ENCODE results near the gene IFT27.
"Not testable (repeated sequence)": the region's sequence is repeated elsewhere in the genome, so short reads cannot be mapped to it uniquely, and the experiment has no call there.

IFT27 gene

DNA sequence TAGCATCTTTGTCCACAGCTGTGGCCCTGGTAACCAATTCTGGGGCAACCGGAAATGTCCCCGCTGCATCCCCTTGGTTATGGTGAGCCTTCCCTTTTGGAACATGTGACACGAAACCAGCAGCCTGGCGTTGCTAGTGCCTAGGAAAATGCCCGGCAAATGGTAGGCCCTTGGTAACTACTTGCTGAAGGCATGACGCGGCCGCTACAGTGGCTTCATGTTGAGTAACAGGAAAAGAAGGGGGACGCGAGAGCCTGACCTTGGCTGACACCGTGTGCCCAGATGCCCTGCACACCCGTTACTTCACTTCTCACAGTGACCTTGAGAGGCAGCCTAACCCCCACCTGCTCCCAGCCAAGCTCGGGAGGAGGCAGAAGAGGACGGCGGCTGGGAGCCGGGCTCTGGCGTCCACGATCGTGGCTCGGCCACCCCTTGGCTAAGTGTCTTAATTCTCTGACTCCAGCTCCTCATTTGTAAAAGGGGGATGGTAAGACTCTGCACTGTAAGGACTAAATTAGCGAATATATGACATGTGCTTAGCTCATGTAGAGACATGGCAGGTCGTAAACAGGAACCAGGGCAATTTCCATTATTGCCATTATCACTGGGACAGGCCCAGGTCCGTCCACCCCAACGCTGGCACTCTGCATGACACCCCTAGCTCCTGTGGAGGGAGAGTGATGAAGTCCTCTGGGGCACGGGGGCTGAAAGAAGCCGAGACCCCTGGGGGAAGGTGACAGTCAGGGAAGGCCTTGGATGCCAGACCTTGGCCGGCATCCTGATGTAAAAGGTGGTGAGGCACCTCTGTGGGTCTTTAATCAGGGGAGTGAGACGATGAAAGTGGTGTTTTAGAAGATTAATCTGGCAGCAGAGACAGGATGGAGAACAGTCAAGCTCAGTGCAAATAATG lies 18.9 kb downstream of the IFT27 start:
- no CpG with 5 or more reads among the region's 28 CpGs for WGBS, 2 donors (ENCODE audit: extremely low coverage in 2 of 2, insufficient read length in 2 of 2, insufficient replicate concordance in 1 of 2)
- H4K8ac ChIP-seq (ENCODE audit: low read depth, low read length), result no peak overlapping the region

GRCh38 chr22:36756031-36756430 lies 19.9 kb downstream of the IFT27 start:
- Histone ChIP-seq H3K79me1 (ENCODE audit: low read depth, low read length) (peaks cover 2% of the 10 kb centered on the region), H2BK120ac (ENCODE audit: low read depth, low read length) (no peak overlapping the region)

More for the DNA sequence above, 18.9 kb downstream of the IFT27 start:
- DNase-seq (ENCODE audit: low spot score), result no peak
- Histone ChIP-seq H2AFZ (ENCODE audit: low read length) (no peak overlapping the region), H3K9ac (ENCODE audit: low read depth, low read length, poor library complexity) (no peak overlapping the region), H3K14ac (ENCODE audit: low read length) (no peak overlapping the region), H3K4ac (ENCODE audit: low read length) (no peak overlapping the region), H3K4me2 (ENCODE audit: insufficient read depth, low read length, poor library complexity, severe bottlenecking) (no peak overlapping the region), H3K36me3 (replicated peaks in 1 of 2; ENCODE audit: control insufficient read depth in 2 of 2, insufficient read depth in 2 of 2, low read length in 2 of 2) (peaks cover 4 to 16% of the 10 kb centered on the region in 2 donors), H2BK15ac (ENCODE audit: low read length) (no peak overlapping the region), H2BK12ac (ENCODE audit: low read length) (no peak overlapping the region), H3K9me3 (replicated peaks in 1 of 2; ENCODE audit: control insufficient read depth in 2 of 2, insufficient read depth in 1 of 2, low read depth in 1 of 2, low read length in 2 of 2) (no peaks in the 10 kb centered on the region), H2AK5ac (ENCODE audit: low read depth, low read length) (peak overlapping the region; percentile 13), H4K91ac (ENCODE audit: low read depth, low read length, poor library complexity) (no peak overlapping the region), H2BK120ac (ENCODE audit: low read depth, low read length) (no peak overlapping the region), H3K79me1 (ENCODE audit: low read depth, low read length) (peaks cover 2% of the 10 kb centered on the region), H3K27me3 (ENCODE audit: control insufficient read depth in 3 of 3, insufficient read depth in 3 of 3, low read depth in 1 of 3, low read length in 3 of 3) (peaks cover 0 to 23% (median 2%) of the 10 kb centered on the region in 3 experiments), H2BK5ac (ENCODE audit: low read length) (no peak overlapping the region), H3K18ac (ENCODE audit: low read length) (no peak overlapping the region), H3K4me1 (ENCODE audit: control insufficient read depth in 2 of 2, insufficient read depth in 1 of 2, low read depth in 1 of 2, low read length in 2 of 2) (no peaks in the 10 kb centered on the region), H3K27ac (replicated peaks; ENCODE audit: low read length) (no peak overlapping the region), H3K23ac (ENCODE audit: low read depth, low read length, poor library complexity) (peak overlapping the region; percentile 35), H3K4me3 (ENCODE audit: low read length in 2 of 2) (no peak overlapping the region)

GRCh38 chr22:36755316-36755715 lies 20.6 kb downstream of the IFT27 start:
- Histone ChIP-seq H3K4ac (ENCODE audit: low read length) (no peak overlapping the region), H3K4me1 (ENCODE audit: control insufficient read depth in 2 of 2, insufficient read depth in 1 of 2, low read depth in 1 of 2, low read length in 2 of 2) (no peaks in the 10 kb centered on the region), H3K79me1 (ENCODE audit: low read depth, low read length) (peaks cover 2% of the 10 kb centered on the region), H2AFZ (ENCODE audit: low read length) (no peak overlapping the region), H3K18ac (ENCODE audit: low read length) (no peak overlapping the region), H3K9me3 (replicated peaks in 1 of 2; ENCODE audit: control insufficient read depth in 2 of 2, insufficient read depth in 1 of 2, low read depth in 1 of 2, low read length in 2 of 2) (no peaks in the 10 kb centered on the region), H3K27ac (replicated peaks; ENCODE audit: low read length) (no peak overlapping the region), H2AK5ac (ENCODE audit: low read depth, low read length) (no peak overlapping the region), H3K36me3 (replicated peaks in 1 of 2; ENCODE audit: control insufficient read depth in 2 of 2, insufficient read depth in 2 of 2, low read length in 2 of 2) (peaks cover 0 to under 1% of the 10 kb centered on the region in 2 donors), H4K91ac (ENCODE audit: low read depth, low read length, poor library complexity) (no peak overlapping the region), H2BK120ac (ENCODE audit: low read depth, low read length) (no peak overlapping the region), H3K9ac (ENCODE audit: low read depth, low read length, poor library complexity) (no peak overlapping the region), H3K23ac (ENCODE audit: low read depth, low read length, poor library complexity) (no peak overlapping the region), H2BK15ac (ENCODE audit: low read length) (no peak overlapping the region), H2BK12ac (ENCODE audit: low read length) (no peak overlapping the region), H4K8ac (ENCODE audit: low read depth, low read length) (no peak overlapping the region), H3K4me3 (ENCODE audit: low read length in 2 of 2) (no peak overlapping the region), H3K14ac (ENCODE audit: low read length) (no peak overlapping the region), H3K27me3 (ENCODE audit: control insufficient read depth in 3 of 3, insufficient read depth in 3 of 3, low read depth in 1 of 3, low read length in 3 of 3) (peaks cover 0 to 23% (median 2%) of the 10 kb centered on the region in 3 experiments), H2BK5ac (ENCODE audit: low read length) (no peak overlapping the region), H3K4me2 (ENCODE audit: insufficient read depth, low read length, poor library complexity, severe bottlenecking) (no peak overlapping the region)
- no peak for DNase-seq (ENCODE audit: low spot score)
- WGBS, 2 donors (ENCODE audit: extremely low coverage in 2 of 2, insufficient read length in 2 of 2, insufficient replicate concordance in 1 of 2), result no CpG with 5 or more reads among the region's 6 CpGs

More at GRCh38 chr22:36756031-36756430, 19.9 kb downstream of the IFT27 start:
- Histone ChIP-seq H2AFZ (ENCODE audit: low read length) (no peak overlapping the region), H3K18ac (ENCODE audit: low read length) (no peak overlapping the region), H4K8ac (ENCODE audit: low read depth, low read length) (no peak overlapping the region), H3K23ac (ENCODE audit: low read depth, low read length, poor library complexity) (peak overlapping the region; percentile 25), H2AK5ac (ENCODE audit: low read depth, low read length) (no peak overlapping the region), H3K27me3 (ENCODE audit: control insufficient read depth in 3 of 3, insufficient read depth in 3 of 3, low read depth in 1 of 3, low read length in 3 of 3) (peaks cover 0 to 23% (median 2%) of the 10 kb centered on the region in 3 experiments), H4K91ac (ENCODE audit: low read depth, low read length, poor library complexity) (peak overlapping the region; percentile 4), H3K4me1 (ENCODE audit: control insufficient read depth in 2 of 2, insufficient read depth in 1 of 2, low read depth in 1 of 2, low read length in 2 of 2) (no peaks in the 10 kb centered on the region), H3K4ac (ENCODE audit: low read length) (no peak overlapping the region), H2BK5ac (ENCODE audit: low read length) (no peak overlapping the region), H3K14ac (ENCODE audit: low read length) (no peak overlapping the region), H3K27ac (replicated peaks; ENCODE audit: low read length) (no peak overlapping the region), H3K36me3 (replicated peaks in 1 of 2; ENCODE audit: control insufficient read depth in 2 of 2, insufficient read depth in 2 of 2, low read length in 2 of 2) (peaks cover 0 to 8% of the 10 kb centered on the region in 2 donors), H3K9me3 (replicated peaks in 1 of 2; ENCODE audit: control insufficient read depth in 2 of 2, insufficient read depth in 1 of 2, low read depth in 1 of 2, low read length in 2 of 2) (no peaks in the 10 kb centered on the region), H2BK15ac (ENCODE audit: low read length) (no peak overlapping the region), H3K4me3 (ENCODE audit: low read length in 2 of 2) (no peak overlapping the region), H2BK12ac (ENCODE audit: low read length) (no peak overlapping the region), H3K4me2 (ENCODE audit: insufficient read depth, low read length, poor library complexity, severe bottlenecking) (no peak overlapping the region), H3K9ac (ENCODE audit: low read depth, low read length, poor library complexity) (no peak overlapping the region)
- no CpG with 5 or more reads among the region's 7 CpGs for WGBS, 2 donors (ENCODE audit: extremely low coverage in 2 of 2, insufficient read length in 2 of 2, insufficient replicate concordance in 1 of 2)
- DNase-seq (ENCODE audit: low spot score), result no peak

- H3K4me1 ChIP-seq (ENCODE audit: control insufficient read depth in 2 of 2, insufficient read depth in 1 of 2, low read depth in 1 of 2, low read length in 2 of 2); DNase-seq (ENCODE audit: low spot score); H3K4ac ChIP-seq (ENCODE audit: low read length); H2AFZ ChIP-seq (ENCODE audit: low read length); H2BK15ac ChIP-seq (ENCODE audit: low read length); H3K9ac ChIP-seq (ENCODE audit: low read depth, low read length, poor library complexity); H3K27ac ChIP-seq (replicated peaks; ENCODE audit: low read length); H2BK12ac ChIP-seq (ENCODE audit: low read length); H2BK5ac ChIP-seq (ENCODE audit: low read length); H3K36me3 ChIP-seq (replicated peaks in 1 of 2; ENCODE audit: control insufficient read depth in 2 of 2, insufficient read depth in 2 of 2, low read length in 2 of 2); H2BK120ac ChIP-seq (ENCODE audit: low read depth, low read length); H4K91ac ChIP-seq (ENCODE audit: low read depth, low read length, poor library complexity); H3K9me3 ChIP-seq (replicated peaks in 1 of 2; ENCODE audit: control insufficient read depth in 2 of 2, insufficient read depth in 1 of 2, low read depth in 1 of 2, low read length in 2 of 2); H4K8ac ChIP-seq (ENCODE audit: low read depth, low read length); H2AK5ac ChIP-seq (ENCODE audit: low read depth, low read length); H3K79me1 ChIP-seq (ENCODE audit: low read depth, low read length); H3K4me2 ChIP-seq (ENCODE audit: insufficient read depth, low read length, poor library complexity, severe bottlenecking); H3K14ac ChIP-seq (ENCODE audit: low read length); H3K18ac ChIP-seq (ENCODE audit: low read length); H3K4me3 ChIP-seq (ENCODE audit: low read length in 2 of 2); H3K23ac ChIP-seq (ENCODE audit: low read depth, low read length, poor library complexity): not testable (repeated sequence)
- no CpG with 5 or more reads among the region's 9 CpGs for WGBS, 2 donors (ENCODE audit: extremely low coverage in 2 of 2, insufficient read length in 2 of 2, insufficient replicate concordance in 1 of 2)
- H3K27me3 ChIP-seq (ENCODE audit: control insufficient read depth in 3 of 3, insufficient read depth in 3 of 3, low read depth in 1 of 3, low read length in 3 of 3), result peaks cover 0 to 23% (median 2%) of the 10 kb centered on the region in 3 experiments
These were observed 21.0 kb downstream of the IFT27 start for GRCh38 chr22:36754881-36755280.
